Panc1 (cell line): ENCODE results near the gene TMEM167A.

Source experiments
- CTCF ChIP-seq: fragments of 450-650 bp; IDR thresholded peaks from 2 replicates; pipeline ENCODE4 v1.5.1; 2017; ENCODE audit warnings: mild to moderate bottlenecking
- POLR2AphosphoS5 ChIP-seq: IDR thresholded peaks from 2 replicates; pipeline ENCODE4 v1.6.1; 2012; ENCODE audit warnings: mild to moderate bottlenecking, low read depth, low read length, moderate library complexity
- REST ChIP-seq, 2 experiments: IDR thresholded peaks; 2 replicates each; pipeline ENCODE4 v1.6.1; 2011 to 2012; ENCODE audit warnings: low read depth in 2 of 2, control low read depth in 1 of 2, low read length in 1 of 2, mild to moderate bottlenecking in 1 of 2, moderate library complexity in 1 of 2; ENCODE audit not compliant: insufficient read depth in 1 of 2
- TCF7L2 ChIP-seq: IDR thresholded peaks from 2 replicates; pipeline ENCODE4 v1.6.1; 2011; ENCODE audit warnings: mild to moderate bottlenecking, low read depth, low read length, inconsistent platforms

GRCh38 chr5:83034528-83035207 lies 42.5 kb downstream of the TMEM167A start:
- TF ChIP-seq CTCF (no peak), TCF7L2 (no peak), POLR2AphosphoS5 (no peak), REST (IDR thresholded peaks at IDR 0.05; ENCODE audit: insufficient read depth in 1 of 2, low read depth in 2 of 2, low read length in 1 of 2) (no peak)
